ENCODE results near the gene BLVRA. TPM values are rescaled to one million over a fixed set of nuclear protein-coding genes. Genes with fewer than 3 reads are reported as not detected.

Gene BLVRA
- total RNA-seq, 2 experiments from 2014 or later, result 15.7 TPM

DNA sequence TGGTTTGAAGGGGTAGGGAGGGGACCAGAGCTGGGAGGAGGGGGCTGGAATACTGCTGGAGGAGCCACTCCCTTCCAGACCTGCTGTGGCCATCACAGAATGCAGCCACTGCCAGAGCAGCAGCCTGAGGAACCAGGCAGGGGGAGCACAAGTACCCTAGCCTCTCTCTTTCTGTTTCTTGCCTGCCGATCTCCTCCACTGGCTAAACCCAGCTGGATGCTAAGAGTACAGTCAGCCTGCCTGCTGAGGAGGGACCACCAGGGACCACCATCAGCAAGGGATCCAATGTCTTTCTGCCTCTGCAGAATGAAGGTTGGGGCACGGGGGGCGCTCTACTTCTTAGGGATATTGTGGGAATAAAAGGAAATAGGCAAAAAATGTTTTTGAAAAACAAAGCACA lies 4.7 kb downstream of the BLVRA start:
- Mint-ChIP-seq H3K27ac (no peak overlapping the region), H3K9me3 (no peaks in the 10 kb centered on the region), H3K27me3 (no peaks in the 10 kb centered on the region), H3K4me1 (ENCODE audit: low read depth) (peaks cover 45% of the 10 kb centered on the region), H3K4me3 (no peak overlapping the region), H3K36me3 (ENCODE audit: low read depth) (peaks cover 6% of the 10 kb centered on the region)
- H3K9me3 ChIP-seq (ENCODE audit: control insufficient read depth in 1 of 2, insufficient read depth in 1 of 2, low read length in 2 of 2), result no peaks in the 10 kb centered on the region
- DNase-seq, result no peak
- H3K36me3 ChIP-seq (ENCODE audit: insufficient read depth, low read length), result no peaks in the 10 kb centered on the region
- H3K27ac ChIP-seq (ENCODE audit: low read depth in 1 of 2, low read length in 2 of 2), result no peak overlapping the region
- H3K4me1 ChIP-seq (ENCODE audit: insufficient read depth, low read length), result peaks cover 17% of the 10 kb centered on the region
- POLR2A ChIA-PET, result interaction anchor here (1.2 kb wide), 1 partner anchor 24 kb away, joined by 3 read pairs; no protein-coding TSS in a partner anchor
- CTCF ChIA-PET, result no interaction called here
- TF ChIP-seq, protein P1, sequence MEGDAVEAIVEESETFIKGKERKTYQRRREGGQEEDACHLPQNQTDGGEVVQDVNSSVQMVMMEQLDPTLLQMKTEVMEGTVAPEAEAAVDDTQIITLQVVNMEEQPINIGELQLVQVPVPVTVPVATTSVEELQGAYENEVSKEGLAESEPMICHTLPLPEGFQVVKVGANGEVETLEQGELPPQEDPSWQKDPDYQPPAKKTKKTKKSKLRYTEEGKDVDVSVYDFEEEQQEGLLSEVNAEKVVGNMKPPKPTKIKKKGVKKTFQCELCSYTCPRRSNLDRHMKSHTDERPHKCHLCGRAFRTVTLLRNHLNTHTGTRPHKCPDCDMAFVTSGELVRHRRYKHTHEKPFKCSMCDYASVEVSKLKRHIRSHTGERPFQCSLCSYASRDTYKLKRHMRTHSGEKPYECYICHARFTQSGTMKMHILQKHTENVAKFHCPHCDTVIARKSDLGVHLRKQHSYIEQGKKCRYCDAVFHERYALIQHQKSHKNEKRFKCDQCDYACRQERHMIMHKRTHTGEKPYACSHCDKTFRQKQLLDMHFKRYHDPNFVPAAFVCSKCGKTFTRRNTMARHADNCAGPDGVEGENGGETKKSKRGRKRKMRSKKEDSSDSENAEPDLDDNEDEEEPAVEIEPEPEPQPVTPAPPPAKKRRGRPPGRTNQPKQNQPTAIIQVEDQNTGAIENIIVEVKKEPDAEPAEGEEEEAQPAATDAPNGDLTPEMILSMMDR (IDR thresholded peaks at IDR 0.05), result no peak
- no peaks in the 10 kb centered on the region for H3K27me3 ChIP-seq (ENCODE audit: control insufficient read depth in 1 of 2, insufficient read depth in 2 of 2, low read length in 2 of 2)
- intact Hi-C loops (cut with DNase I, micrococcal nuclease), result loop anchor here in 1 of 2 experiments (5.0 kb wide), 1 partner anchor 36 kb away; the partner anchor contains the start of gene COA1
- no peak overlapping the region for H3K4me3 ChIP-seq (ENCODE audit: low read length)
- ATAC-seq (ENCODE audit: poor library complexity), result no peak

DNA sequence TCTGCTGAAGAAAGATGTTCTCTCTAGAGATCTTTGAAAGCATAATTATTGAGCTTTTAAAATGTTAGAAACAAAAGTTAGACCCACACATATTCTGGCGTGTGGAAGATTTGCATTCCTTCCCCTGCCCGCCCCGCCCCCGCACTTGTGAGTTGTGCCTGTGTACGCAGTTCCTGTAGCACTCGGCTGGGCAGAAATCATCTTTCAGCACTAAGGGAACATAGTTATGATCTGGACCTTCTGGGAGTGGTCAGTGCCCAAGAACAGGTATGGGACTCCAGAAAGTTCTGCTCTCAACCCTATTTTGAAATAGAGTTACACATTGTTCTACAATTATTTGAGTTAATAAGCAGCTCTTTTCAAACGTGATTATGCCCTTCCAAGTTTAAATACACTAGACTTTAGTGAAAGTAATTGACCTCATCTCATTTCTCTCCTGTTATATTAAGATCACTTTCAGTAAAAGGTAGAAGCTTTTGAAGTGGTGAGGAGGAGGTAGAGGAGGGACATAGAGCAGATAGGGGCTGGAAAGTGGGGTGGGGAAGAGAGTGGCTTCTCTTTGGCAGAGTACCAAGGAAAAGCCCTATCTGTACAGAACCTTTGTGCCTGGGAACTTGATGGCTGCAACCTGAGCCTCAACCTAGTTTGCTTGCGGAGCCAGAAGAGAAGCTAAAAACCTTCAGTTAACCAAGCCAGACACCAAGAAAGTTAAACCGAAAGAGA lies 5.7 kb downstream of the BLVRA start:
- Histone ChIP-seq H3K9me3 (ENCODE audit: control insufficient read depth in 1 of 2, insufficient read depth in 1 of 2, low read length in 2 of 2) (no peaks in the 10 kb centered on the region), H3K36me3 (ENCODE audit: insufficient read depth, low read length) (no peaks in the 10 kb centered on the region), H3K27ac (ENCODE audit: low read depth in 1 of 2, low read length in 2 of 2) (no peak overlapping the region), H3K4me3 (ENCODE audit: low read length) (peak overlapping the region; percentile 1), H3K4me1 (ENCODE audit: insufficient read depth, low read length) (peaks cover 17% of the 10 kb centered on the region), H3K27me3 (ENCODE audit: control insufficient read depth in 1 of 2, insufficient read depth in 2 of 2, low read length in 2 of 2) (no peaks in the 10 kb centered on the region)
- no peaks in the 10 kb centered on the region for H3K9me3 Mint-ChIP-seq
- intact Hi-C loops (cut with DNase I, micrococcal nuclease), result loop anchor here in 1 of 2 experiments (5.0 kb wide), 1 partner anchor 37 kb away; the partner anchor contains the start of gene COA1
- ChIA-PET CTCF (interaction anchor here (0.7 to 1.8 kb wide), 2 partner anchors 34 to 83 kb away, joined by 3 to 4 read pairs; partner anchors contain the start of gene COA1), POLR2A (interaction anchor here (1.0 to 1.3 kb wide), 2 partner anchors 20 to 70 kb away, joined by 3 read pairs; no protein-coding TSS in a partner anchor)
- H3K27me3 Mint-ChIP-seq, result no peaks in the 10 kb centered on the region
- DNase-seq, result peak in 9 of 14 experiments; percentile 13 to 53 (median 30)
- ATAC-seq (ENCODE audit: poor library complexity), result peak; percentile 45
- TF ChIP-seq, protein P1 (IDR thresholded peaks at IDR 0.05), result no peak
- peaks cover 4% of the 10 kb centered on the region for H3K36me3 Mint-ChIP-seq (ENCODE audit: low read depth)
- peaks cover 42% of the 10 kb centered on the region for H3K4me1 Mint-ChIP-seq (ENCODE audit: low read depth)
- peak overlapping the region; percentile 62 for H3K27ac Mint-ChIP-seq
- H3K4me3 Mint-ChIP-seq, result peak overlapping the region; percentile 64

DNA sequence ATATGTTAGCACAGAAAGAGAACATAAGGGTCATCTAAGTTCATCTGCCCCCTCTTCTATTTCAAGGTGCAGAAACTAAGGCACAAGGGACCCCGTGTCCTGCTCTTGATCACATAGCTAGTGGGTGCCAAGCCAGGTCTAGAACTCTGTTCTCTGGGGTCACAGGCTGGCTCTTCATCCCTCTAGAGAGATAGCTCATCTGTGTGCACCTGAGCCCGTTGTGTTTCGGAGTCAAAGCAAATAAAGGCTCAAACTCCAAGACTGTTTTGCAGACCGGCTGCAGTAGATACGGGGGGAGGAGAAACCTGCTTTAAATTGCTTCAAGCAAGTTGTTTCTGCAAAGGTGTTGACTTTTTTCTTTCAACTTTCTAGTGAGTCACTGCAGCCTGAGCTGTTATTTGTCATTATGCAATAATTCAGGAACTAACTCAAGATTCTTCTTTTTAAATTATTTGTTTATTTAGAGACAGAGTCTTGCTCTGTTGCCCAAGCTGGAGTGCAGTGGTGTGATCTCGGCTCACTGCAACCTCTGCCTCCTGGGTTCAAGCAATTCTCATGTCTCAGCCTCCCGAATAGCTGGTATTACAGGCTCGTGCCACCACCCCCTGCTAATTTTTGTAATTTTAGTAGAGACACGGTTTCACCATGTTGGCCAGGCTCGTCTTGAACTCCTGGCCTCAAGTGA lies 6.5 kb downstream of the BLVRA start:
- Mint-ChIP-seq H3K9me3 (no peaks in the 10 kb centered on the region), H3K27me3 (no peaks in the 10 kb centered on the region), H3K36me3 (ENCODE audit: low read depth) (no peaks in the 10 kb centered on the region), H3K4me1 (ENCODE audit: low read depth) (peaks cover 36% of the 10 kb centered on the region), H3K27ac (peak overlapping the region; percentile 62), H3K4me3 (no peak overlapping the region)
- no peak overlapping the region for H3K27ac ChIP-seq (ENCODE audit: low read depth in 1 of 2, low read length in 2 of 2)
- intact Hi-C loops (cut with DNase I, micrococcal nuclease), result loop anchor here in 1 of 2 experiments (5.0 kb wide), 1 partner anchor 38 kb away; the partner anchor contains the start of gene COA1
- ChIA-PET CTCF (interaction anchor here (0.5 to 1.8 kb wide), 3 partner anchors 35 to 82 kb away, joined by 3 to 4 read pairs (median 3); partner anchors contain the start of gene COA1), POLR2A (interaction anchor here (1.0 to 1.3 kb wide), 2 partner anchors 19 to 69 kb away, joined by 3 read pairs; no protein-coding TSS in a partner anchor)
- DNase-seq (peak in 1 of 14 experiments; percentile 22), ATAC-seq (ENCODE audit: poor library complexity) (no peak)
- no peaks in the 10 kb centered on the region for H3K27me3 ChIP-seq (ENCODE audit: control insufficient read depth in 1 of 2, insufficient read depth in 2 of 2, low read length in 2 of 2)
- H3K4me1 ChIP-seq (ENCODE audit: insufficient read depth, low read length), result peaks cover 16% of the 10 kb centered on the region
- no peak overlapping the region for H3K4me3 ChIP-seq (ENCODE audit: low read length)
- H3K36me3 ChIP-seq (ENCODE audit: insufficient read depth, low read length), result no peaks in the 10 kb centered on the region
- no peaks in the 10 kb centered on the region for H3K9me3 ChIP-seq (ENCODE audit: control insufficient read depth in 1 of 2, insufficient read depth in 1 of 2, low read length in 2 of 2)
- TF ChIP-seq, protein P1 (IDR thresholded peaks at IDR 0.05), result no peak
